Progenitor cell of endocrine pancreas (in vitro differentiated cells): ENCODE data around the gene KLF3. TPM values are rescaled to one million over a fixed set of nuclear protein-coding genes. Genes with fewer than 3 reads are reported as not detected.

Experiments
- DNase-seq: peaks from one replicate; pipeline ENCODE4 v3.0.0; 2021; ENCODE audit warnings: low spot score; ENCODE audit not compliant: unreplicated experiment
- H3K27ac Mint-ChIP-seq: 2 replicates; pipeline ENCODE4 v1.8.0; 2021; ENCODE audit warnings: mild to moderate bottlenecking, moderate library complexity, mixed read lengths
- H3K27me3 Mint-ChIP-seq: 2 replicates; pipeline ENCODE4 v1.8.0; 2021; ENCODE audit warnings: mixed read lengths
- H3K36me3 Mint-ChIP-seq: 2 replicates; pipeline ENCODE4 v1.8.0; 2022; ENCODE audit warnings: mixed read lengths; ENCODE audit not compliant: insufficient read depth
- H3K4me1 Mint-ChIP-seq: 2 replicates; pipeline ENCODE4 v1.8.0; 2021; ENCODE audit warnings: low read depth, mixed read lengths
- H3K4me3 Mint-ChIP-seq: 2 replicates; pipeline ENCODE4 v1.8.0; 2021; ENCODE audit warnings: low read depth, mild to moderate bottlenecking, moderate library complexity, mixed read lengths
- H3K9me3 Mint-ChIP-seq: 2 replicates; pipeline ENCODE4 v1.8.0; 2021; ENCODE audit warnings: low read depth, mixed read lengths
- total RNA-seq: library from RNA; stranded (reverse); gene quantifications from 2 replicates; pipeline ENCODE4 v1.2.1, GENCODE V29; 2021
- TF ChIP-seq, protein P1 (sequence below): fragments of 200-600 bp; sonication (generic); IDR thresholded peaks from one replicate; pipeline ENCODE4 v1.5.0; 2021; ENCODE audit warnings: antibody characterized with exemption, mild to moderate bottlenecking; ENCODE audit not compliant: unreplicated experiment

Gene KLF3
- total RNA-seq, 1 donor from 2014 or later = 97.1 TPM

DNA sequence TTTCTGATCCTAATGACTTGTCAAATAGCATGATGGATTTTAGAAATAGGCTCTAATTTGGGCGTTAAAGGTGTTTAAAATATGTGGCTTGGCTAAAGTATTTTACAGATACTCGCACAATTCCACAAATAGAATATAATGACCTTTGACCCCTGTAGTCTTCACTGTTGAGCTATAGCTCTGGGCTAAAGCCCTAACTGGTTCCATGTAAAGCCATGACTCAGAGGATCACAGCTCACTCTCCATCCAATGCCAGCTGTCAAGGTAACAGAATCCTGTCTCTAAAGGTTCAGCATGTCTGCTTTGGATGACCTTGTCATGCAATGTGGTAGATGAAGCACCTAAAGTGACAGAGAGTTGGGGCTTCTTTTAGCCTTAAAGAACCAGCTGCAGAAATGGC, 76.3 kb downstream of the KLF3 start:
- Mint-ChIP-seq H3K4me1 (no peaks in the 10 kb centered on the region), H3K27ac (no peak overlapping the region), H3K9me3 (no peaks in the 10 kb centered on the region), H3K27me3 (no peaks in the 10 kb centered on the region), H3K36me3 (no peaks in the 10 kb centered on the region), H3K4me3 (no peak overlapping the region)
- TF ChIP-seq, protein P1, sequence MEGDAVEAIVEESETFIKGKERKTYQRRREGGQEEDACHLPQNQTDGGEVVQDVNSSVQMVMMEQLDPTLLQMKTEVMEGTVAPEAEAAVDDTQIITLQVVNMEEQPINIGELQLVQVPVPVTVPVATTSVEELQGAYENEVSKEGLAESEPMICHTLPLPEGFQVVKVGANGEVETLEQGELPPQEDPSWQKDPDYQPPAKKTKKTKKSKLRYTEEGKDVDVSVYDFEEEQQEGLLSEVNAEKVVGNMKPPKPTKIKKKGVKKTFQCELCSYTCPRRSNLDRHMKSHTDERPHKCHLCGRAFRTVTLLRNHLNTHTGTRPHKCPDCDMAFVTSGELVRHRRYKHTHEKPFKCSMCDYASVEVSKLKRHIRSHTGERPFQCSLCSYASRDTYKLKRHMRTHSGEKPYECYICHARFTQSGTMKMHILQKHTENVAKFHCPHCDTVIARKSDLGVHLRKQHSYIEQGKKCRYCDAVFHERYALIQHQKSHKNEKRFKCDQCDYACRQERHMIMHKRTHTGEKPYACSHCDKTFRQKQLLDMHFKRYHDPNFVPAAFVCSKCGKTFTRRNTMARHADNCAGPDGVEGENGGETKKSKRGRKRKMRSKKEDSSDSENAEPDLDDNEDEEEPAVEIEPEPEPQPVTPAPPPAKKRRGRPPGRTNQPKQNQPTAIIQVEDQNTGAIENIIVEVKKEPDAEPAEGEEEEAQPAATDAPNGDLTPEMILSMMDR = no peak
- no peak for DNase-seq

DNA sequence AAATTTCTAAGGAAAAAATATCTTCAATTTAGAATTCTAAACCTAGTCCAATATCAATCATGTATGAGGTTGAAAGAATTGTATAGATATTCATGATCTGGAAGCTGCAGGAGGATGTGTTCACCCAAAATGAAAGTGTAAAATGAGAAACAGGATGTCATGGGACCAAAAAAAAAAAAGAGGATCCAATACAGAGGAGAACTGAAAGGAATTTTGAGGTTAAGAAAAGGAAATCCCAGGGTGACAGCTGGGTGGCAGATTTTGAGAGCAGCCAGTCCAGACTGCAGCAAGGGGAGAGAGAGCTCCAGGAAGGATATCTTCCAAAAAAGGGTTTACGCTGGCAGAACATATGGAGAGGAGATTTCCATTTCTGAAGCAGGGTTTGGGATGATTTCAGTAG, 79.9 kb downstream of the KLF3 start:
- no peak overlapping the region for H3K4me3 Mint-ChIP-seq
- no peaks in the 10 kb centered on the region for H3K4me1 Mint-ChIP-seq
- TF ChIP-seq, protein P1 = no peak
- no peak for DNase-seq
- no peak overlapping the region for H3K27ac Mint-ChIP-seq
- no peaks in the 10 kb centered on the region for H3K27me3 Mint-ChIP-seq
- peaks cover 2% of the 10 kb centered on the region for H3K36me3 Mint-ChIP-seq
- peaks cover 15% of the 10 kb centered on the region for H3K9me3 Mint-ChIP-seq

DNA sequence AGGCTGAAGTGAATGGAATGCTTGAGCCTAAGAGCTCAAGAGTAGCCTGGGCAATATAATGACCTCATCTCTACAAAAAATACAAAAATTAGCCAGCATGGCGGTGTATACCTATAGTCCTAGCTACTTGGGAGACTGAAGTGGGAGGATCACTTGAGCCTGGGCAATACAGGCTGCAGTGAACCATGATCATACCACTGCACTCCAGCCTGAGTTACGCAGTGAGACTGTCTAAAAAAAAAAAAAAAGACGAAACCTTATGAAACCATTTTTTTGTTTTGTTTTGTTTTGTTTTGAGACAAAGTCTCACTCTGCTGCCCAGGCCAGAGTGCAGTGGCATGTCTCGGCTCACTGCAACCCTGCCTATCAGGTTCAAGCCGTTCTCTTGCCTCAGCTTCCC, 81.9 kb downstream of the KLF3 start:
- no peak overlapping the region for H3K4me3 Mint-ChIP-seq
- H3K36me3 Mint-ChIP-seq = peaks cover 2% of the 10 kb centered on the region
- H3K27me3 Mint-ChIP-seq = no peaks in the 10 kb centered on the region
- DNase-seq = no peak
- H3K27ac Mint-ChIP-seq = no peak overlapping the region
- TF ChIP-seq, protein P1 = no peak
- no peaks in the 10 kb centered on the region for H3K4me1 Mint-ChIP-seq
- peaks cover 15% of the 10 kb centered on the region for H3K9me3 Mint-ChIP-seq

DNA sequence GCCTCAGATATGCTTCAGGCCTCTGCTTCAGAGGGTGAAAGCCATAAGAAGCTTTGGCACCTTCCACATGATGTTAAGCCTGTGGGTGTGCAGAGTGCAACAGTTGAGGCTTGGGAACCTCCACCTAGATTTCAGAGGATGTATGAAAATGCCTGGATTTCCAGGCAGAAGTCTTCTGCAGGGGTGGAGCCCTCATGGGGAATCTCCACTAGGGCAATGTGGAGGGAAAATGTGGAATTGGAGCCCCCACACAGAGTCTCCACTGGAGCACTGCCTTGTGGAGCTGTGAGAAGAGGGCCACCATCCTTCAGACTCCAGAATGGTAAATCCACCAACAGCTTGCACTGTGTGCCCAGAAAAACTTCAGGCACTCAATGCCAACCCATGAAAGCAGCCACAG, 83.6 kb downstream of the KLF3 start:
- H3K27me3 Mint-ChIP-seq = no peaks in the 10 kb centered on the region
- H3K4me3 Mint-ChIP-seq = no peak overlapping the region
- H3K4me1 Mint-ChIP-seq = no peaks in the 10 kb centered on the region
- no peak overlapping the region for H3K27ac Mint-ChIP-seq
- peaks cover 15% of the 10 kb centered on the region for H3K9me3 Mint-ChIP-seq
- H3K36me3 Mint-ChIP-seq = peaks cover 2% of the 10 kb centered on the region
- TF ChIP-seq, protein P1 = no peak
- DNase-seq = no peak

DNA sequence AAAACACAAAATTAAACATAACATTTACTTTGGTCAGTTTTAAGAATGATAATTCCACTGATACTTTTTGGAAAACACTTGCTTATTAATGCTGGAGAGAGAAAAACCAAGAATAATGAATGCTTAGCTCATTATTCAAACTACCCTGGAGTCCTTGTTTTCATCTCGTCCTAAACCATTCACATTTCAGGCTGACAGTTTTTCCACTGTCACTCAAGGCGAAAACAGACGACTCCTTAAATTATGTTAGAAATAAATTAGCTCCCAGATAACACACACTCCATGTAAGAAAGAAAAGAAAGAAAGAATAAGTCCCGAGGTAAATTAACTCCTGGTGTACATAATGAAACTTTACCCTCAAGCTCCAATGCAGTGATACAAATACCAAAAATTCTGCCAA, 85.3 kb downstream of the KLF3 start:
- no peak for DNase-seq
- TF ChIP-seq, protein P1 = no peak
- Mint-ChIP-seq H3K4me3 (no peak overlapping the region), H3K4me1 (no peaks in the 10 kb centered on the region), H3K9me3 (peaks cover 15% of the 10 kb centered on the region), H3K36me3 (peaks cover 2% of the 10 kb centered on the region), H3K27me3 (no peaks in the 10 kb centered on the region), H3K27ac (no peak overlapping the region)

Other genes with a start within 250 kb of the KLF3 start
- gene TLR10, start 118.8 kb downstream of the KLF3 start, total RNA-seq = 1.7 and 2.1 TPM in 2 replicates
- gene TLR1, start 140.6 kb downstream of the KLF3 start, total RNA-seq = 3.0 and 3.1 TPM in 2 replicates
- 0.89 and 1.1 TPM in 2 replicates for gene TLR6, start 192.6 kb downstream of the KLF3 start, total RNA-seq
- gene FAM114A1, start 203.6 kb downstream of the KLF3 start, total RNA-seq = 31.2 and 32.6 TPM in 2 replicates